OCI-LY1 (cell line): ENCODE data around the gene GALNT16.

Source experiments
- EZH2 ChIP-seq: fragments of 200-600 bp; sonication (generic), shearing (Covaris generic); IDR thresholded peaks from 2 replicates; pipeline ENCODE4 v1.8.0; 2017; ENCODE audit warnings: borderline replicate concordance, mixed run types, mild to moderate bottlenecking, antibody characterized with exemption, low read length, moderate library complexity, mixed read lengths
- TF ChIP-seq, protein P1 (sequence below): fragments of 200-600 bp; sonication (generic), shearing (Covaris generic); IDR thresholded peaks from 2 replicates; pipeline ENCODE4 v1.5.1; 2017; ENCODE audit warnings: mild to moderate bottlenecking, antibody characterized with exemption, low read length, moderate library complexity, mixed read lengths

DNA sequence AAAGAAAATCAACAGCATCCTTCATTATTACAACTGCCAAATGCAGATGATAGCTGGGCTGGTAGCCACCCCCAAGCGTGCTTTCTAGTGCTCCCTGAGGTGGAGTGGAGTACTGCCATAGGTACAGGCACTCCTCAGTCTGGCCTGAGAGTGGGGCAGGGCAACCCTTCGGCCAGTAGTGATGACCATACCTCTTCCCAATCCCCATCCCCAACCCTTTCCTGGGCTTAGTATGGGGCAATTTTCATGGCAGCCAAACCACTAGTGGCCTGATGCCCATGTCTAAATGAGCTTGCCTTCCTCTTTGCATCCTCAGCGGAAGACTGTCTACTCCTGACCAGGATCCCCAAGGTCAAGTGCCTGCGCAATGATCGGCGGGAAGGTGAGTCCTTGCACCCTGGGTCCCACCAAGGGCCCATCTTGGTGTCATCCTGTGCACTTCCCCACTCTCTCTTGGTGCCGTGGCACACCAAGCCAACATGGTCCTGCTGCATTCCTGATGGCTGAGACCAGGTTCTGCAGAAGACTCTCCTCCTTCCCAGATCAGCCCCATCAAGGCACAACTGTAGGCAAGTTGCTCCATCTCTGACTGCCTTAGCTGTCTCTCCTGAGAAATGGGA, 65.8 kb downstream of the GALNT16 start:
- TF ChIP-seq, protein P1, sequence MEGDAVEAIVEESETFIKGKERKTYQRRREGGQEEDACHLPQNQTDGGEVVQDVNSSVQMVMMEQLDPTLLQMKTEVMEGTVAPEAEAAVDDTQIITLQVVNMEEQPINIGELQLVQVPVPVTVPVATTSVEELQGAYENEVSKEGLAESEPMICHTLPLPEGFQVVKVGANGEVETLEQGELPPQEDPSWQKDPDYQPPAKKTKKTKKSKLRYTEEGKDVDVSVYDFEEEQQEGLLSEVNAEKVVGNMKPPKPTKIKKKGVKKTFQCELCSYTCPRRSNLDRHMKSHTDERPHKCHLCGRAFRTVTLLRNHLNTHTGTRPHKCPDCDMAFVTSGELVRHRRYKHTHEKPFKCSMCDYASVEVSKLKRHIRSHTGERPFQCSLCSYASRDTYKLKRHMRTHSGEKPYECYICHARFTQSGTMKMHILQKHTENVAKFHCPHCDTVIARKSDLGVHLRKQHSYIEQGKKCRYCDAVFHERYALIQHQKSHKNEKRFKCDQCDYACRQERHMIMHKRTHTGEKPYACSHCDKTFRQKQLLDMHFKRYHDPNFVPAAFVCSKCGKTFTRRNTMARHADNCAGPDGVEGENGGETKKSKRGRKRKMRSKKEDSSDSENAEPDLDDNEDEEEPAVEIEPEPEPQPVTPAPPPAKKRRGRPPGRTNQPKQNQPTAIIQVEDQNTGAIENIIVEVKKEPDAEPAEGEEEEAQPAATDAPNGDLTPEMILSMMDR, result no peak
- TF ChIP-seq EZH2, result no peak
